Prostate gland (tissue), 2 donors: ENCODE results near the gene PRDX1. TPM values are rescaled to one million over a fixed set of nuclear protein-coding genes. Genes with fewer than 3 reads are reported as not detected.

ENCODE experiments used
- DNase-seq: peaks from one replicate; pipeline ENCODE4 v3.0.0-alpha.2; 2019; ENCODE audit warnings: low spot score
- H3K27ac ChIP-seq, 2 donors: fragments of 200-600 bp; sonication (generic); 2 replicates each; pipeline ENCODE4 v1.5.1; 2017 to 2019
- H3K27me3 ChIP-seq: fragments of 200-600 bp; sonication (generic); replicated peaks from 2 replicates; pipeline ENCODE4 v1.5.1; 2019; ENCODE audit not compliant: insufficient read depth
- H3K36me3 ChIP-seq, 2 donors: fragments of 200-600 bp; sonication (generic); 1 replicate in 1 of 2; 2 replicates in 1 of 2; pipeline versions ENCODE4 v1.5.1 to v1.8.1; 2017 to 2019
- H3K4me1 ChIP-seq: fragments of 200-600 bp; sonication (generic); replicated peaks from 2 replicates; pipeline ENCODE4 v1.5.1; 2019
- H3K4me3 ChIP-seq, 2 donors: fragments of 200-600 bp; sonication (generic); 2 replicates each; pipeline ENCODE4 v1.5.1; 2017 to 2019
- H3K9me3 ChIP-seq: fragments of 200-600 bp; sonication (generic); 2 replicates; pipeline ENCODE4 v1.5.1; 2017
- CTCF ChIP-seq, 4 experiments: fragments of 200-600 bp in 2 of 4; fragments of 450-650 bp in 2 of 4; sonication (generic) in 2 of 4; IDR thresholded peaks; 1 replicate in 3 of 4; 2 replicates in 1 of 4; pipeline ENCODE4 v1.5.1; 2016 to 2019; ENCODE audit warnings: antibody characterized with exemption in 4 of 4, mild to moderate bottlenecking in 2 of 4, moderate library complexity in 2 of 4
- POLR2A ChIP-seq: fragments of 450-650 bp; IDR thresholded peaks from one replicate; pipeline ENCODE4 v1.6.1; 2016; ENCODE audit warnings: antibody characterized with exemption, mild to moderate bottlenecking
- POLR2AphosphoS5 ChIP-seq: sonication (generic); formaldehyde crosslinking; IDR thresholded peaks from one replicate; pipeline ENCODE4 v1.6.1; 2017; ENCODE audit warnings: antibody characterized with exemption
- WGBS: methylation state at CpG from one replicate; pipeline ENCODE4 v1.1.5; 2018; 5-methylcytosine and 5-hydroxymethylcytosine counted together
- intact Hi-C: fragments of 100-400 bp; cut with DNase I; formaldehyde crosslinking; loops from one replicate; pipeline ENCODE4 v1.14.2; 2022
- total RNA-seq, 2 donors: library from RNA; depleted of rRNA; stranded (reverse); fragments of >200 nt; gene quantifications; one replicate each; pipeline ENCODE4 v1.1.0, GENCODE V29; 2016

Gene PRDX1
- total RNA-seq, 2 donors from 2014 or later: 210 to 335 TPM

GRCh38 chr1:45554198-45554597, 32.5 kb upstream of the PRDX1 start:
- H3K27ac ChIP-seq: no peak overlapping the region
- no peak for TF ChIP-seq POLR2AphosphoS5
- no peak for TF ChIP-seq POLR2A
- no peak for TF ChIP-seq CTCF (IDR thresholded peaks at IDR 0.05)
- H3K27me3 ChIP-seq: no peaks in the 10 kb centered on the region
- 73% methylated on average over 6 of the region's 6 CpGs for WGBS
- H3K9me3 ChIP-seq: no peaks in the 10 kb centered on the region
- H3K36me3 ChIP-seq: no peaks in the 10 kb centered on the region
- no peak for DNase-seq
- intact Hi-C loops: no loop called here
- no peak overlapping the region for H3K4me3 ChIP-seq
- H3K4me1 ChIP-seq: no peaks in the 10 kb centered on the region

- Histone ChIP-seq H3K4me1 (no peaks in the 10 kb centered on the region), H3K27me3 (no peaks in the 10 kb centered on the region), H3K36me3 (no peaks in the 10 kb centered on the region), H3K9me3 (no peaks in the 10 kb centered on the region), H3K4me3 (no peak overlapping the region), H3K27ac (no peak overlapping the region)
- WGBS: 40% methylated on average over 1 of the region's 1 CpG
- peak; percentile 63 for DNase-seq
- intact Hi-C loops: no loop called here
- TF ChIP-seq POLR2AphosphoS5: no peak
- no peak for TF ChIP-seq POLR2A
- no peak for TF ChIP-seq CTCF (IDR thresholded peaks at IDR 0.05)
Measured at GRCh38 chr1:45552331-45552730, 30.6 kb upstream of the PRDX1 start.

GRCh38 chr1:45551684-45552083, 30.0 kb upstream of the PRDX1 start:
- Histone ChIP-seq H3K4me3 (peak overlapping the region; percentile 47 to 60), H3K9me3 (no peaks in the 10 kb centered on the region), H3K4me1 (no peaks in the 10 kb centered on the region), H3K27me3 (no peaks in the 10 kb centered on the region), H3K27ac (peak overlapping the region in 1 of 2 donors; percentile 90), H3K36me3 (no peaks in the 10 kb centered on the region)
- DNase-seq: no peak
- TF ChIP-seq POLR2A: no peak
- no peak for TF ChIP-seq CTCF (IDR thresholded peaks at IDR 0.05)
- no peak for TF ChIP-seq POLR2AphosphoS5
- WGBS: 7% methylated on average over 3 of the region's 3 CpGs
- intact Hi-C loops: loop anchor here (2.0 kb wide), 1 partner anchor 31 kb away; the partner anchor contains the start of gene PRDX1

- intact Hi-C loops: loop anchor here (2.0 kb wide), 1 partner anchor 30 kb away; the partner anchor contains the start of gene PRDX1
- no peaks in the 10 kb centered on the region for H3K4me1 ChIP-seq
- peak within 1 kb of the TSS; percentile 47 to 60 for H3K4me3 ChIP-seq
- no peaks in the 10 kb centered on the region for H3K27me3 ChIP-seq
- peak within 1 kb of the TSS; percentile 80 to 90 for H3K27ac ChIP-seq
- no peaks in the 10 kb centered on the region for H3K36me3 ChIP-seq
- peak; percentile 84 for DNase-seq
- H3K9me3 ChIP-seq: no peaks in the 10 kb centered on the region
- WGBS: under 1% methylated on average over 35 of the region's 47 CpGs
- TF ChIP-seq POLR2AphosphoS5: peak; percentile 92
- TF ChIP-seq CTCF (IDR thresholded peaks at IDR 0.05): peak in 2 of 4 experiments; percentile 0 to 12
- TF ChIP-seq POLR2A: peak; percentile 40
Measured at GRCh38 chr1:45550401-45551351, 29.0 kb upstream of the PRDX1 start, which contains the start of gene AKR1A1. TSS of gene AKR1A1 (plus strand) at chr1:45550826. CDS start at chr1:45561795, 10,969 bp downstream.
